HG02981 (cell line): ENCODE measurements around the gene TNFAIP1.

Source experiments
- ATAC-seq: cut with Tn5 transposase; IDR thresholded peaks from one replicate; pipeline ENCODE4 v1.9.1; 2021; ENCODE audit warnings: mild to moderate bottlenecking, moderate library complexity; ENCODE audit not compliant: unreplicated experiment

The TNFAIP1 gene

GRCh38 chr17:28344011-28344410 is 8.4 kb downstream of the TNFAIP1 start:
- no peak for ATAC-seq

DNA sequence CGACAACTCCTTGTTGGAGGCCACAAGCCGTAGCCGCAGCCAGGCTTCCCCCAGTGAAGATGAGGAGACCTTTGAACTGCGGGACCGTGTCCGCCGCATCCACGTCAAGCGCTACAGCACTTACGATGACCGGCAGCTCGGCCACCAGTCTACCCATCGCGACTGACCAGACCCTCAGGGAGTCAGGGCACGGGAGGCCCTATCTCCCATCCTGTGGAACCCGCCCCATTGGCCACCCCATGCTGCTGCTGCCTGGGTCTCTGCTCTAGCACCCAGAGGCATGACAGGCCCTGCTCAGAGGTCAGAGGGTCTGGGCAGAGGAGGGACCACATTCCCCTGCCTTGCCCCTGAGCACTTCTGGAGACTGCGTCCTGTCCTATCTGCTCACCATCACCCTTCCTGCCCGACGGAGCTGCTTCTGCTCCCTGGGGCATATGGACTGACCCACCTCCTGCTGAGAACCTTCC is 8.9 kb downstream of the TNFAIP1 start:
- ATAC-seq = no peak

- ATAC-seq = no peak
Measured at GRCh38 chr17:28345419-28346198, 10.0 kb downstream of the TNFAIP1 start.

- no peak for ATAC-seq
Measured at GRCh38 chr17:28346199-28346580, 10.6 kb downstream of the TNFAIP1 start.

GRCh38 chr17:28346746-28347246 is 11.2 kb downstream of the TNFAIP1 start:
- ATAC-seq = no peak

DNA sequence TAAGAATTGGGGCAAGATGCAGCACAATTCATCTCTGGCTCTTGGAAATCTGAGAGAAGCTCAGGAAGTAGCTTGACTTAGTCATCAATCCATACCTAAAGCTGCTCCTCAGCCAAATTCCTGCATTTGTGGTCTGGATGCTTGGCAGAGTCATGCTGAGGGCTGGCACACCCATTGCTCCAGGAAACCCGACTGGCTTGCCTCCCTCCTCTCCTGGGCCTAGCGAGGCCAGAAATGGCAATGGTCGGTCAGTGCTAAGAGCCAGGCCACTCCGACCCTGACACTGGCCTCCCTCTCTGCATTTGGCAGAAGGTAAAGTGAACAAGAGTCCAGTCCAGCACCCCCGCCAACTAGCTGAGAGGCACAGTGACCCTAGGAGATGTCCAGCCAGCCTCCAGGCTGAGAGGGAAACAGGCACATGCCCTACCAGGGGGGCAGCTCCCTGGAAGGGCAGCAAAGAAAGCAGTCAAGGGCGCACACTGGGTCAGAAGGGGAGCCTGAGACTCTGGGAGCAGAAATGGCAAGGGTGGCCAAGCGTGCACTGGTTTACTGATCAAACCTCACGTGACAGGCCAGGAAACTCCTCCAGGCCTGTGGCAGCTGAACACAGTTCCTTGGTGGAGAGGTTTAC is 11.8 kb downstream of the TNFAIP1 start:
- no peak for ATAC-seq

DNA sequence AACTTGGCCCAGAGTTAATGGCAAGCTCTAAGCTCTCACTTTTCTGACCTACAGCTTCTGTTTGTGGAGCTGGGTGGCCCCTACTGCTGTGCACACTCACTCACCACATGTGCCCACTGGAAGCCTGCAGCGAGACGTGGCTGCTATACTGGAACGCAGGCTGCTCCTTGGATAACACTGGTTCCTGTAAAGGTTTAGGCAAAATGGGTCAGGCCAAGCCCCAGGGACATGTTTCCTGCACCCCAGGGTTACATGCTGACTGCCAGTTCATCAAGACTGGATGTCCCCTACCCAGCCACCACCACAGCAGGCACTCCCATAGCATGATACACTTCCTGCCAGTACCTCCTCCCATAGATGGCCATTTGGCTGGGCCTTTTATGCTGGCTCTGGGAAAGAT is 13.4 kb downstream of the TNFAIP1 start:
- ATAC-seq = no peak

DNA sequence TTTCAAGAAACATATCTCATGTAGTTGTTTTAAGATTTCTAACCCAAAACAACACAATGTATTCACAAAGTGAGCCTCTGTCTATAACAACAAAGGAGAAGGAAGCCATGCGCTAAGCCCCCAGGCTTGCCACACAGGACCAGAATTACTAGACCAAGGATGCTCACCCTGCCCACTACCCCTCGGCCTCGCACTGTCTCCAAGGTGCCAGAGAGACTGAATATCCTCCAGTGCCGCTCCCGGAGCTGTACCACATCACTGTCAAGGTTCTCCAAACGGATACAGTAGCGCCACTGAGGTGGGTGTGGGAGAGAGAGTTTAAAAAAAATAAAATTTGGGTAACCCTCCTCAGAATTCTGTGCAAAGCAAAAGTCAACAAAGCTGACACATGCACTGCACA is 14.7 kb downstream of the TNFAIP1 start:
- ATAC-seq = no peak

DNA sequence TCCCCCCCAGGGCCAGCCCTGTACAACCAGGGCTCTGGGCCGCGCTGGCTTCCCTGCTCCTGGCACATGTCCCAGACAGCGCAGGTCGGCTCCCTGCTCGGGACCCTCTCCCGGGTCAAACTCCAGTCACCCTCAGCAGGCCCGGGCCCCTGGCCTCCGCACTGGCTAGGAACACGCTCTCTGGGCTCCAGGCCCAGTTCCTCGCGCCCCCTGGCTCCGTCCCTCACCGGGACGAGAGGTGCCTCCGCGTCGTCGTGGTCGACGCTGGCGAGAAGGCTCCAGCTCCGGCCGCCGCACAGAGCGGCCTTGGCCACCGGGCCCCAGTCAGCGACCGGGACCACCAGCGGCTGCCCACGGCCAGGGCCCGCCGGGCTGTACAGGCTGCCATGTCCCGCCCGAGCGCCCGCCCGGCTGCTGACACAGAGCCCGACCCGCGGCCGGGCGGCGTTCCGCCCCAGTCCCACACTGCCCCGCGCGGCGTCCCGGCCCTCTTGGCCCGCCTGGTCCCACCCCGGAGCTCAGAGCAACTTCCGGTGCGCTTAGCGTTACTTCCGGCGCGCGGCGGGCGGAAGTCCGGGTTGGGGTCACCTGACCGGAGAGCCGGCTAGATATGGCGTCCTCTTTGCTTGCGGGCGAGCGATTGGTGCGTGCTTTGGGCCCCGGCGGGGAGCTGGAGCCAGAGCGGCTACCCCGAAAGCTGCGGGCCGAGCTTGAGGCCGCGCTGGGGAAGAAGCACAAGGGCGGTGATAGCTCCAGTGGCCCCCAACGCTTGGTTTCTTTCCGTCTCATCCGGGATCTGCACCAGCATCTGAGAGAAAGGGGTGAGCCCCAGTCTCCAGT is 21.7 kb downstream of the TNFAIP1 start, which contains the start of gene POLDIP2:
Gene POLDIP2, minus strand, starts transcription at position 467 of the 840 bp plus-strand sequence. Its CDS starts 79 bp downstream, at position 388.
- ATAC-seq = peak; percentile 98

DNA sequence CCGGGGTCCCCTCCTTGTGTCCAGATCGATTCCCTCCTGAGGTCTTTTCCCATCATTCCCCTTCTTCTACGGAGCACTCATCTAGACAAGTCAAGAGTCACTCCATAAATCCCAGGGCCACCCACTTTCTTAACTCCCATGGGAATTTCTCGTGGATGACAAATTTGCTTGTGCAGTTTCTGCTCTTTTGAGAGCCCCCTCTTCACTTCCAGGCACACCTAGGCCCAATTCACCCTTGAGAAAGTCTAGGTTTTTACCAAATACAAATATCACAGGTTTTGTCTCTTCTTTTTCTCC is 22.3 kb downstream of the TNFAIP1 start:
- no peak for ATAC-seq

DNA sequence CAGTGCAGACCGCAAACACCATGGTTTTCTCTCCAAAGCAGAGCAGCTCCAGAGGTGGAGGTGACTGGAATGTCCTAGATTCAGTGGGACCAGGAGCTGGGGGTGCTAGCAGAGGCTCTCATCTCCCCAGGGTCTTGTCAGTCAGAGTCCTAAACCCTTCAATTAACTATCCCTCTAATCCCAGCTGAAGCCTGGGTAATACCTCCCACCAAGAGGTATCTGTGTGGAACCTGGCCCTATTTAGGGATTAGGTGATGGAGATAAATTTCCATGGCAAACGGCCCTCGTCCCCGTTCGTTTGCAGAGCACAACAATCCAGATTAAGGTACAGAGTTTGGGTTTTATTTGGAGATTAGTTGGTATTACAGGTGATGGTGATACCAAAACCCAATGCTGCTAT is 27.6 kb downstream of the TNFAIP1 start:
- ATAC-seq = no peak

DNA sequence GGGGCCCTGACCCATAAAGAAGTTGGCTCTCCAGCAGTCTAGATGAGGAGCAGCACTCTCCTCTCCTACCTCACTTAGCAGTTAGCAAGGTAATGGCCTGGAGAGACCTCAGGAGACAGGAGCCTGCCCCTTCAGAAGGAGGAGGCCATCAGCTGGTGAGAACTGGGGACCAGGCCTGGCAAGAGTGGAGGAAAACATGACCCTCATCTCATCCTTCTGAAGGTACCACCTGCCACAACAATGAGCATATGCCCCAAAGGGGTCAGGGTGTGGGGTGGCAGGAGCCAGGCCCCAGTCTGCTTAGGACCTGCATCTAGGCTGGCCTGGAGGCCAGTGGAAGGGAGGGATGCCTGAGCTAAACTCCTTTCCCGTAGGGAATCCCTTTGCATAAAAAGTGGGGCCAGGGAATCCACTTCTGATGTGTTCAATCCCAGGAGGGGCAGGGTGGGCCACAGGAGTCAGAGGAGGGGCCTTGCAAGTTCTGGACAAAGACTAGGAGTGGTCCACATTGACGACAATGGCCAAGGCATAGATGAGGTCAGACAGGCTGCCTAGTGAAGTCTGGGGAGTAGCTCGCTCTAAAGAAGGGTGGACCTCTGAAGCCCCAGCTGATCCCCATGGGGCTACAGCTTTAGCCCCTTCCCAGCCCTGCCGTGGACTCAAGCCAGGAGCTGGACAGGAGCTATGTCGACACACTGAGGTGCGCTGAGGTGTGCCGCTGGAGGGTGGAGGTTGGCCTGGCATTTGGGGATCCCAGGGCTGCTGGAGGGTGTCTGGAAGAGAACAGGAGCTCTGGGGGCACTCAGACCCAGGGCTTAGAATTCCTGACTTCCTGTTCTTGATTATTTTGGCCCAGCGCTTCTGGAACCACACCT is 28.5 kb downstream of the TNFAIP1 start:
- ATAC-seq = no peak

DNA sequence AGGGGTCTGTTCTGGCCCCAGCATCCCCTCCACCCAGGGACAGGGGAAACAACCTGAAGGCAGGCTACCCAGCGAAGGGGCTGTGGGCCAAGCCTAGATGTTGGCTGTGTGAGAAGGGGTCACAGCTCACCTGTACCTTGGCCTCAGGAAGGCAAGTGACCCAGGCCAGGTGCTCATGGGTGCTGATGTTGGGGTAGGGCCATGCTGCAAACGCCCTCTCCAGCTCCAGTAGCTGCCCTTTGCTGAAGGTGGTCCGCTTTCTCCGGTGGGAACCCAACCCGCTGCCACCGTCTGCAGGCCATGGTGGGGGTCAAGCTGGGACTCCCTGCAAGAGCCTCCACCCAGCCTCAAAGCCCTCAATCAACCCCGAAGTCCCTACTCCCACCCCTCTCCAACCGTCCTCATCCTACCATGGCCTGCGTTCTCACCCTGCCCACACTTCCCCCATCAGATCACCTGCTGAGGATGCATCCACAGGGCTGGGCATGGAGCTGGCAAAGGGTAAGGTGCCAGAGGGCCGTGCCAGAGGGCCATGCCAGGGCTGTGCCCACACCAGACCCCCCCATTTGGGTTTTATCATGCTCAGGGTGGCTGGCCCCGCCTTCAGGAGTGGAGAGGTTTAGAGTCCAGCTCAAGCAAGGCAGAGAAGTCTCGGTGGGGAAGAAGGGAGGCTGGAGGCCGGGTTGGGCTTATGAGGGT is 29.3 kb downstream of the TNFAIP1 start, which contains the start of gene SEBOX:
Gene SEBOX, minus strand, starts transcription at position 535 of the 699 bp plus-strand sequence. Its CDS starts 48 bp downstream, at position 487.
- no peak for ATAC-seq

GRCh38 chr17:28365487-28365886 is 29.9 kb downstream of the TNFAIP1 start:
- ATAC-seq = no peak

- ATAC-seq = no peak
Measured at GRCh38 chr17:28366605-28367004, 31.0 kb downstream of the TNFAIP1 start.

DNA sequence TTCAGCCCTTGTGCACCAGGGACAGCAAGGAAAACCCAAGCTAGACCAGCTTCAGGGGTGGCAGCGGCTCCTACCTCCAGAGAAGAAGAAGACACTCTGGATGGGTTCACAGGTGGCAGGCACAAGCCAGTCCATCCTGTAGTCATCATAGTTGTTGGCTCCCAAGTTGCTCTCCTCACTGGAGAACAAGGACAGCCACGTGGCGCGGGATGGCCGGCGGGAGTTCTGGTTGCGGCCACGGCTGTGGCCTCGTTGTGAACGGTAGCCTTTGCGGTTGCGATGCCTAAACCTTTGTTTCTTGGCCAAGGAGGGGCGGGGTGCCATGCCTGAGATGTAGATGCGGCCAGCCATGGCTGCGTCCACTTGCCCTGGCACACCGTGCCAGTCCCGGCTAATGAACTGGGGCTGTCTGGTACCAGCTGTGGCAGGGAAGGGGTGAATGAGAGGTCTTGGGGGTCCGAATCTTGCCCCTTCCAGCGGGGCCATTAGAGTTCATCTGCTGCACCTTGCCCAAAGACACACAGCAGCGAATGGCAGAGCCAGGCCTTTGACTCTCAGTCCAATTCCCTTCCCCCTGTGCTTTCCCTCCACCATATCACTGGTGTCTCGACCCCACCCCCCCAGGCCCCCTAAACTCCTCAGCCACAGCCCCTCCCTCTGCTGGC is 32.2 kb downstream of the TNFAIP1 start:
- ATAC-seq = no peak

GRCh38 chr17:28368306-28368831 is 32.8 kb downstream of the TNFAIP1 start:
- ATAC-seq = no peak

DNA sequence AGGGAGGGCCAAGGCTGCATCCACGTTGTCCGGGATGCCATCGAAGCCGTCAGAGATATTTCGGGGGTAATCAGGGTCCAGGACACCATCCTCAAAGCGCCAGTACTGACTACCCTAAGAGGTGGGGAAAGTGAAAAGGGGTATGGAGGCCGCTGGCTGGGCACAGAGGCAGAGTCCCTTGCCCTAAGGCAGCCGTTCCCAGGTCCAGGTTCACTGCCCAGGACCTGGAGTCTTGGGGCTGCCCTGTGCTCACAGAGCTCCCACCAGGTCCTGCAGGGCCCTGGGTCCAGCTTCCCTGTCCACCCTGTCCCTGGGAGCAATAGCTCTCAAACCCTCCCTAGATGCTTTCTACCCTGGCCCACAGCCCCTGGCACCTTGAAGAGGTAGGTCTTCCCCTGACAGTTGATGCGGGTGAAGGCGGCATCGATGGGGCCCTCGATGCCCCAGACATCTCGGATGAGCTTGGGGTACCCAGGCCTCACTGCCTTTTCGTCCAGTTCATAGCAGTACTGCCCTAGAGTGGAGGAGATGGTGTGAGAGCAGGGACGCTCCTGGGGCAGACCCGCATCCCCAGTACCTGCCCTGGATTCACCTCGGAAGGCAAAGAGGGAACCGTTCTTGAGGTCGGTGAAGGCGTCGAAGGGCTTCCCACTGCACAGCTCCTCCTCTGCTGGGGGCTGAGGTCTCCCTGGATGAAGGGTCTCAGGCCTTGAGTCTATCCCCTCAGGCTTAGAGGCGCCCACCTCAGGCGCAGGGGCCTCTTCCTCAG is 33.5 kb downstream of the TNFAIP1 start:
- ATAC-seq = no peak
